SH-SY5Y (cell line): Measurements from ENCODE around the gene TAAR6.

Experiments used
- GATA2 ChIP-seq: IDR thresholded peaks from 2 replicates; pipeline ENCODE4 v1.6.1; 2011; ENCODE audit warnings: mild to moderate bottlenecking, low read depth, low read length
- GATA3 ChIP-seq: IDR thresholded peaks from 2 replicates; pipeline ENCODE4 v1.6.1; 2011; ENCODE audit warnings: low read depth, mild to moderate bottlenecking, low read length, moderate library complexity

DNA sequence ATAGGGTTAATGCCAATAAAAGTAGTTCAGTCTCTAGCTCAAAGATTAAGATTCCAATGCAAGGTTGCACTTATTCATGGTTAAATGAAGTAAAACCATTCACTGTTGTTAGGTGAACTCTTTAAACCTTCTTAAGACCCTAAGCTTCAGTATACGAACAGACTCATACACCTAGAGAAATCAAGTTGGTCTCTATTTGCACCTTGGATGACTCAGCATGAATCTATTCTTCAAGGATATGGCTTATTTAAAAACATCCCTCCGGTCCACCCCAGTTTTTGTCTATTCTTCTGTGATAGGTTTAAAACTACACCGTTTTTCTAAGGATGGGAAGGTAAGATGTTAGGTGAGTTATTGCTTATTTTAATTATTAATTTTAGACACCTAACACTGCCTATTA is 33.0 kb upstream of the TAAR6 start:
- TF ChIP-seq GATA2 (no peak), GATA3 (no peak)
